Measurements from ENCODE around the gene CACNB2.

Gene CACNB2

GRCh38 chr10:18226336-18226735, 86.1 kb downstream of the CACNB2 start:
- POLR2A ChIA-PET: no interaction called here
- CTCF ChIA-PET: no interaction called here
- DNase-seq (ENCODE audit: extremely low spot score): no peak
- TF ChIP-seq, protein P1, sequence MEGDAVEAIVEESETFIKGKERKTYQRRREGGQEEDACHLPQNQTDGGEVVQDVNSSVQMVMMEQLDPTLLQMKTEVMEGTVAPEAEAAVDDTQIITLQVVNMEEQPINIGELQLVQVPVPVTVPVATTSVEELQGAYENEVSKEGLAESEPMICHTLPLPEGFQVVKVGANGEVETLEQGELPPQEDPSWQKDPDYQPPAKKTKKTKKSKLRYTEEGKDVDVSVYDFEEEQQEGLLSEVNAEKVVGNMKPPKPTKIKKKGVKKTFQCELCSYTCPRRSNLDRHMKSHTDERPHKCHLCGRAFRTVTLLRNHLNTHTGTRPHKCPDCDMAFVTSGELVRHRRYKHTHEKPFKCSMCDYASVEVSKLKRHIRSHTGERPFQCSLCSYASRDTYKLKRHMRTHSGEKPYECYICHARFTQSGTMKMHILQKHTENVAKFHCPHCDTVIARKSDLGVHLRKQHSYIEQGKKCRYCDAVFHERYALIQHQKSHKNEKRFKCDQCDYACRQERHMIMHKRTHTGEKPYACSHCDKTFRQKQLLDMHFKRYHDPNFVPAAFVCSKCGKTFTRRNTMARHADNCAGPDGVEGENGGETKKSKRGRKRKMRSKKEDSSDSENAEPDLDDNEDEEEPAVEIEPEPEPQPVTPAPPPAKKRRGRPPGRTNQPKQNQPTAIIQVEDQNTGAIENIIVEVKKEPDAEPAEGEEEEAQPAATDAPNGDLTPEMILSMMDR (IDR thresholded peaks at IDR 0.05; ENCODE audit: control extremely low read depth, extremely low read depth, low read depth, missing control alignments): no peak

DNA sequence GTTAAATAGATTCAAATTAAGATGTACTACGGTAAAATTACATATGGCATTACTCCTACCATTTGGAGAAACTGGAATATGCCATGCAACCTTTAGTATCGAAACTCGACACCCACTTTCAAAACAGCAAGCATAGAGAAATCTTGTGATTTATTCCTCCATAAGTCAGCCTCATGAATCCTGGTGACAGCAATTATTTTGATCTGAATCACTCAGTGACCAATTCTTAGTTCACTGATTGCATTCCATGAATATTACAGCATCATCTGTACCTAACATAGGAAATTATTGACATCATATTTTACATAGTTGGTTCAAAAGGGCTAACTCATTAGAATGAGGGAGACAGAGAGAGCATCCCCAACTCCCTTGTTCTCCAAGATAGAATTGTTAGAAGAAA, 89.6 kb downstream of the CACNB2 start:
- POLR2A ChIA-PET: no interaction called here
- DNase-seq (ENCODE audit: extremely low spot score): no peak
- CTCF ChIA-PET: no interaction called here
- TF ChIP-seq, protein P1 (IDR thresholded peaks at IDR 0.05; ENCODE audit: control extremely low read depth, extremely low read depth, low read depth, missing control alignments): no peak

GRCh38 chr10:18230794-18231193, 90.6 kb downstream of the CACNB2 start:
- CTCF ChIA-PET: no interaction called here
- POLR2A ChIA-PET: no interaction called here
- DNase-seq (ENCODE audit: extremely low spot score): no peak
- TF ChIP-seq, protein P1 (IDR thresholded peaks at IDR 0.05; ENCODE audit: control extremely low read depth, extremely low read depth, low read depth, missing control alignments): no peak

DNA sequence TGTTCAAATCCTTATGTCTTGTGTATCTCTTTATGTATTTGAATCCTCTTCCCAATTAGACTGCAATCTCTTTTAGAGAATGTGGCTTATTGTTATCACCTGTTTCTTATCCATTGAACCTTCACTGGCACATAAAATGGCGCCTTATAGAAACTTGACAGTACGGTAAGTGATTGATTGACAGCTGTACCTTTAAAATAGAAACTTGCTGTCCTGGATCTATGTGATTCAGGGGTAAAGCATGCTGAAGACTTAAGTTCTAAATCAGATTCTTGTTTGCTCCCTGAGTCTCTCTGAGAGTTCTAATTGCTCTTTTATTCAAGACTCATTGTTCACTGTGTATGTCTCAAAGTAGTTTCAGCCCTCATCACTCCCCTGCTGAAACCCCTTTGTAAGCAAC, 91.3 kb downstream of the CACNB2 start:
- CTCF ChIA-PET: no interaction called here
- no peak for DNase-seq (ENCODE audit: extremely low spot score)
- TF ChIP-seq, protein P1 (IDR thresholded peaks at IDR 0.05; ENCODE audit: control extremely low read depth, extremely low read depth, low read depth, missing control alignments): no peak
- POLR2A ChIA-PET: no interaction called here

DNA sequence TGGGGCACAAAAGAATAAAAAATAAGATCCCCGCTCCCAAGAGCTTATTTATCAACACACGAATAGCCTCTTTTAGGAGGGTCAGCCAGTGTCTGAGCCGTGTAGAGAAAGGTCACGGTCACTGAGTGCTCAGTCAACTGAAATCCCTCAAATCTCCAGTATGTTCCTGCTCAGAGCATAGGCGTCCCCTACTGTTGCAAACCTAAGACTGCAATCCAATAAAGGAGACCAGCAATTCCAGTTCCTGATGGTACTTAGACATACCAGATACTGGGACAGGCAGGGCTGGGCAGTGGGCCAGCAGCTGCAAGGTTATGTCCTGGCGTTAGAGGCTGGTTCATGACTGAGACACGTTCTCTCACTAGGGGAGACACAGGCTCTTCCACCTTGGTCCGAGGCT, 93.6 kb downstream of the CACNB2 start:
- no peak for DNase-seq (ENCODE audit: extremely low spot score)
- ChIA-PET CTCF (interaction anchor here (1.1 to 1.4 kb wide), 2 partner anchors 18 to 386 kb away, joined by 3 read pairs; no protein-coding TSS in a partner anchor), POLR2A (no interaction called here)
- TF ChIP-seq, protein P1 (IDR thresholded peaks at IDR 0.05; ENCODE audit: control extremely low read depth, extremely low read depth, low read depth, missing control alignments): no peak

GRCh38 chr10:18235477-18235876, 95.3 kb downstream of the CACNB2 start:
- TF ChIP-seq, protein P1 (IDR thresholded peaks at IDR 0.05; ENCODE audit: control extremely low read depth, extremely low read depth, low read depth, missing control alignments): no peak
- POLR2A ChIA-PET: no interaction called here

GRCh38 chr10:18236756-18237155, 96.5 kb downstream of the CACNB2 start:
- CTCF ChIA-PET: no interaction called here
- TF ChIP-seq, protein P1 (IDR thresholded peaks at IDR 0.05; ENCODE audit: control extremely low read depth, extremely low read depth, low read depth, missing control alignments): no peak
- no peak for DNase-seq (ENCODE audit: extremely low spot score)
- POLR2A ChIA-PET: no interaction called here

More at GRCh38 chr10:18235477-18235876, 95.3 kb downstream of the CACNB2 start:
- CTCF ChIA-PET: no interaction called here
- no peak for DNase-seq (ENCODE audit: extremely low spot score)

Measured in GM10248 (cell line).